Stimulated activated CD4-positive, alpha-beta T cell treated with anti-CD3 and anti-CD28 coated beads, TNF-alpha, amount 100 ng/mL, for 24 hours (primary cell): ENCODE results near the gene SMARCD2.
"Not testable (repeated sequence)": the region's sequence is repeated elsewhere in the genome, so short reads cannot be mapped to it uniquely, and the experiment has no call there.

Source experiments
- DNase-seq, 3 experiments: peaks; one replicate each; pipeline ENCODE4 v3.0.0-alpha.2; 2020; ENCODE audit warnings: low read depth in 3 of 3

SMARCD2 gene

DNA sequence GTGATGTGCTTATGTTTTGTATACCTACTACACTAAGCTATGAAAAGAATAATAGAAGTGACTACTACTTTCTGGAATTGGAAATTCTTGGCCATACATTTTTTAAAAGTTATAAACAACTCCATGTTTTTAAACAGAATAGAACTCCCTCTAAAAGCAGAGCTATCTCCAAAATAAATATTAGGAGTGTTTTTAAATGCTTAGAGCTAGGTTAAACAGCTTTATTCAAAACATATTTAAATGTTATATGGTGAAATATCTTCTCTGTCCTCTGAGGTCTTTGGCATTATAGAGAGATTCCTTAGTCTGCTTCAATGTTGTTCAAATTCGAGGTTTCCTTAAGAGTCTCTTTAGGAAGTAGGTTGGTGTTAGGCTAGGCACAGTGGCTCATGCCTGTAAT, 38.2 kb downstream of the SMARCD2 start:
- DNase-seq, result no peak

DNA sequence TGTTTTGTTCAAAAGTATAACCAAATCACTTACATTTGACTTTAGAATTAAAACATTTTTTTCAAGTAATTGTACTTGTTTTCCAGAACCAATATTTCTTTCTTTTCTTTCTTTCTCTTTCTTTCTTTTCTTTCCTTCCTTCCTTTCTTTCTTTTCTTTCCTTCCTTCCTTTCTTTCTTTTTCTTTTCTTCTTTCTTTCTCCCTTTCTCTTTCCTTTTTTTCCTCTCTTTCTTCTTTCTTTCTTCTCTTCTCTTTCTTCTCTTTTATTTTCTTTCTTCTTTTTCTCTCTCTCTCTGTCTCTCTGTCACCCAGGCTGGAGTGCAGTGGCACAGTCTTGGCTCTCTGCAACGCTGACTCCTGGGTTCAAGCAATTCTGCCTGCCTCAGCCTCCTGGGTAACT, 41.7 kb downstream of the SMARCD2 start:
- no peak for DNase-seq

DNA sequence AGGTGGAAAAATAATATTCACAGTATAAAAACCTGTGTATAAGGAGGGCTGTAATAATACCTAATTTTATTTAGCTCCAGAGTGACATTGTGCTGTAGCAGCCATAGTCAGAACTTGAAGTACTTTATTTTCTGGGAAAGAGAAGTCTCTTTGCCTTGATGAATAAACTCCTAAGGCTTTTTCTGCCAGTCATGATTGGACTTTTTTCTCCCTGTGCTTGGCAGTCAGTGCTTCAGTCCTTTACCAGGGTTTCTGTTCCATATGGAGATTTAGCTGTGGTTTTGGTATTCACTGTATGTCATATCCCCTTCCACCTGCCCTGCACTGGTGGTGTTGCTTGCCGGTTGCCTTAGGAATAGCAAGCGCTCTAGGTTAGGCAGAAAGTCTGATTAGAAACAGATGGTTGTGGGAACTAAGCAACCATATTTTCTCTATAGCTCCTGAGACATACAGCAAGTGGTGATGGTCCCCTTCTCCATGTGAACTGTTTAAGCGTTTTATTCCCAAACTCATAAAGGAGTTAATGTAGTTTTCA, 43.8 kb downstream of the SMARCD2 start:
- DNase-seq, result no peak

DNA sequence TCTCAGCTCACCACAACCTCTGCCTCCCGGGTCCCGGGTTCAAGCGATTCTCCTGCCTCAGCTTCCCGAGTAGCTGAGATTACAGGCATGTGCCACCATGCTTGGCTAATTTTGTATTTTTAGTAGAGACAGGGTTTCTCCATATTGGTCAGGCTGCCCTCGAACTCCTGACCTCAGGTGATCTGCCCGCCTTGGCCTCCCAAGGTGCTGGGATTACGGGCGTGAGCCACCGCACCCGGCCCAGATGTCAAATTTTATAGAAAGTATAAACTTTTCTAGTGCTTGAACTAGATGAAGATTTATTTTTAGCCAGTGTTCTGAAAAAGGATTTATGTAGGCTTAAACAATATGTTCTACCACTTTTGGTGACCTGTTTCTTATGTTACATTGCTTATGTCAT, 46.1 kb downstream of the SMARCD2 start:
- DNase-seq, result not testable (repeated sequence)

DNA sequence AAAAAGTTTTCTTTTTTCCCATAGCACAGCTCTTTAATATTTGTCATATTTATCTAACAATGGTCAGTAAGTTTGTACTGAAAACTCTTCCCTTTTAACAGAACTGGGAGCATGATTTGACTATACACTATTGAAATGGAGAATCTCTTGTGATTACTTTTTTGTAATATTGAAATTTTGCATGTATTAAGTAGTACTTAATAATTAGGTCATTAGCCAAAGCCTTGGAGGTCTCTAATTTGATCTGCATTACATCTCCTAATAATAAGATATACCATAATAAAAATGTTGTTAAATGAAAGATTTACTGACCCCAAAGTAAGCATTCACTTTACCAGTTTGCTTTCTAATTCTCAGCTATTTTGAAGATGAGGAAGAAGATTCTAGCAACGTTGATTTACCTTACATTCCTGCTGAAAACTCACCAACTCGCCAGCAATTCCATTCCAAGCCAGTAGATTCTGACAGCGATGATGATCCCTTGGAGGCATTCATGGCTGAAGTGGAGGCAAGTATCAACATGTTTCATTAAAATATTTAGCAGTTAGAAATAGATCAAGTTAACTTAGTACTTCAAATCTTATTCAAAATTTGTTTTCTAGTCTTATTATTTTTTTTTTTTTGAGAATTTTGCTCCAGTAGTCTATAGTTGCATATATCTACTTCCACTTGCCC, 50.3 kb downstream of the SMARCD2 start:
- DNase-seq, result no peak

DNA sequence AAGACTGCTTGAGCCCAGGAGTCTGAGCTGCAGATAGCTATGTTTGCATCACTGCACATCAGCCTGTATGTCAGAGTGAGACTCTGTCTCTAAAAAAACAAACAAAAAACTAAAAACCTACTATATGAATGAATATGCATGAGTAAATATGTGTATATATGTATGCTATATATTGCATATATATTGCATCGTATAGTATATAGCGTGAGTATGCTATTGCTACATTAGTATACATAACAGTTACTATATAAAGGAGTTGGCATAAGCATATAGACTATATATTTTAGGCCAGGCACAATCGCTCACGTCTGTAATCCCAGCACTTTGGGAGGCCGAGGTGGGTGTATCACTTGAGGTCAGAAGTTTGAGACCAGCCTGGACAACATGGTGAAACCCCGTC, 52.4 kb downstream of the SMARCD2 start:
- DNase-seq, result no peak

DNA sequence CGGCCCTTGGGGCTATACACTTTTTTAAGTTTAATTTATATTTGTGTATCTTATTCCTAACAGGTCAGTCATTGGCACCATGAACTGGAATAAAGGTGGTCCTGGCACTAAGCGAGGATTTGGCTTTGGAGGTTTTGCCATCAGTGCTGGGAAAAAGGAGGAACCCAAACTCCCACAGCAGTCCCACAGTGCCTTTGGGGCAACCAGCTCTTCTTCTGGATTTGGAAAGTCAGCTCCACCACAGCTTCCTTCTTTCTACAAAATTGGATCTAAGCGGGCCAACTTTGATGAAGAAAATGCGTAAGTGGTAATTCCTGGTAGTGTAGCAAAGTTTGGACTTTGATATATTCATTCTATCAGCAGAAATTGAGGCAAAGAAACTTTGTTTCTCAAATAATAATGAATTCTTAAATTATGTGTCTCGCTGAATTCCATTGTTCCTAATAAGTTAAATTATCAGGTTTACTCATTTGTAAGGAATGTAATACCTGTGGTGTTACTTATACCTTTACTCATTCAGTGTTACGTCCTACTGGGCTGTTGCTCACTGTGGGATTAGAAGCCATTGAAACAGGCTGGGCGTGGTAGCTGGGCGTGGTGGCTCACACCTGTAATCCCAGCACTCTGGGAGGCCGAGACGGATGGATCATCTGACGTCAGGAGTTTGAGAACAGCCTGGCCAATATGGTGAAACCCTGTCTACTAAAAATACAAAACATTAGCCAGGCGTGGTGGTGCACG, 55.3 kb downstream of the SMARCD2 start:
- no peak for DNase-seq

DNA sequence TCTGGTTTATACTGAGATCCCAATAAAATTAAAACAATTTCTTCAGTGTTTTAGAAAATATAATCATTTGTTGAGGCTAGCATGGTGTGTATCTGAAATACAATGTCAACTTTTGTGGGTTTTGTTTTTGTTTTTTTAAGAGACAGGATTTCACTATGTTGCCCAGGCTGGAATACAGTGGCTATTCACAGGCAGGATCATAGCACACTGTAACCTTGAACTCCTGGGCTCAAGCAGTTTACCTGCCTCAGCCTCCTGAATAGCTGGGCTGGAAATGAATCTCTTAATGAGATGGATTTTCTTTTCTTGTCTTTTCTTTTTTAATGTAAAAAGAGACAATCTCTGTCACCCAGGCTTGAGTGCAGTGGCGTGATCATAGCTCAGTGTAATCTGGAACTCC, 56.4 kb downstream of the SMARCD2 start:
- DNase-seq, result no peak

DNA sequence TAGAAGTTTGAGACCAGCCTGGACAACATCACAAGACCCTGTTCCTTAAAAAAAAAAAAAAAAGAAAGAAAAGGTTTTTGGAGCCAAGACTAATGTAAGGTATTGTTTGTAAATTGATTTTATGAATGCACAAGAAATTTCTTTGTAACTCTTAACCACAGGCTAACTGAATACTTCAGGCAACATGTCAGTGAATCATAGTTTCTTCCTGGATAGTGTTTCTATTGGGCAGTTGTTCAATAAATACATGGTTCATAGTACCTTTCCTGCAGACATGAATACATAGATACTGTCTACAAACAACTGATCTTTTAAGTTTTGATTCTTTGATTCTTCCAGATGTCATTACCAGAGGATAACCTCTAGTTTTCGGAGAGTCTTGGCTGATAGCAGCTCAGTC, 56.9 kb downstream of the SMARCD2 start:
- DNase-seq, result no peak

DNA sequence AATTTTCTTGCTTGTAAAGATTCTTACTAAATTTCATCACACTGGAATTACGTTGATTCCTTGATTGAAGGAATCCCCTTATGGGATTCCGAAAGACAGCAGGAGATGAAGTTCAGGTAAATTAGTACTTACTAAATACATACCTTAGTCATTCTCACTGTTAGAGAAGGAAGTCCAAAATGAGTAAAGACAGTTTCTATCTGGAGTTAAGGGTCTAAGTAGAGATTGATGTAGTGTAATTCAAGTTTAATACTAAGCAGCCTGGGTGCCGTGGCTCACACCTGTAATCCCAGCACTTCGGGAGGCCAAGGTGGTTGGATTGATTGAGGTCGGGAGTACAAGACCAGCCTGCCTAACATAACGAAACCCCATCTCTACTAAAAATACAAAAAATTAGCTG, 59.0 kb downstream of the SMARCD2 start:
- no peak for DNase-seq
